ENCODE measurements around the gene MFAP3L. TPM values are rescaled to one million over a fixed set of nuclear protein-coding genes. Genes with fewer than 3 reads are reported as not detected.

MFAP3L gene
- total and polyA plus RNA-seq, 2 donors (not counting 3 experiments of a cell fraction or from before 2014, with no cell fraction given): 0.22 to 0.23 TPM

DNA sequence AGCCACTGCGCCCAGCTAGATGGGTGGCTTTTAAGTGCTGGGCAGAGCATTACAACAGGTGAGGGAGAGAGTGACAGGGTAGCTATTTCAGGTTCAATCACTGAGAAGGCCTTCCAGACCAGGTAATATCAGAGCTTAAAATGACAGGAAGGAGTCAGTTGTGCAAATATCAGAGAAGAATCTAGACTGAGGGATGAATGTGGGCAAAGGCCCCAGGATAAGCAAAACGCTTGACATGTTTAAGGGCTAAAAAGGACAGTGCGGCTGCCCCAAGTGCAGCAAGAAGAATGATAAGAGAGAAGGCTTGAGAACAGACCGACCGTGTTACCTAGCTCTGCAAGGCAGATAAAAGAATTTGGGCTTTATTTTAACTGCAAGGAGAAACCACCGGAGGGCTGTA lies 45.0 kb upstream of the MFAP3L start:
- Histone ChIP-seq H3K4me3 (replicated peaks in 1 of 3; ENCODE audit: insufficient read depth in 1 of 3, low read depth in 1 of 3, low read length in 3 of 3) (no peak overlapping the region), H3K4me2 (ENCODE audit: insufficient read depth, low read length) (no peak overlapping the region), H3K9me3 (replicated peaks; ENCODE audit: control insufficient read depth, insufficient read depth, low read length) (no peaks in the 10 kb centered on the region), H4K20me1 (replicated peaks; ENCODE audit: control insufficient read depth, extremely low read depth, insufficient read depth, low read length) (no peaks in the 10 kb centered on the region), H3K9me1 (replicated peaks; ENCODE audit: control insufficient read depth, extremely low read depth, insufficient read depth, low read length) (no peaks in the 10 kb centered on the region), H3K79me2 (ENCODE audit: control insufficient read depth, insufficient read depth, low read length) (no peaks in the 10 kb centered on the region), H3K9ac (replicated peaks; ENCODE audit: extremely low read depth, insufficient read depth, low read length) (no peak overlapping the region), H3K36me3 (ENCODE audit: control insufficient read depth in 2 of 2, extremely low read depth in 1 of 2, insufficient read depth in 2 of 2, low read length in 2 of 2) (no peaks in the 10 kb centered on the region), H2AFZ (ENCODE audit: low read depth, low read length) (no peak overlapping the region), H3K27ac (ENCODE audit: insufficient read depth, low read depth, low read length) (no peak overlapping the region), H3K27me3 (ENCODE audit: control insufficient read depth in 2 of 2, insufficient read depth in 2 of 2, low read length in 2 of 2) (no peaks in the 10 kb centered on the region), H3K4me1 (ENCODE audit: control insufficient read depth, extremely low read depth, insufficient read depth, low read length) (no peaks in the 10 kb centered on the region)
- no TSS peak for BruUV-seq (replicated peaks)
- FAIRE-seq (no peak), DNase-seq (ENCODE audit: low read depth, low spot score) (no peak)
- ChIA-PET POLR2A (no interaction called here), CTCF (no interaction called here)
- dilution Hi-C loops (cut with MboI; ENCODE audit: extremely low pct_ligation_motif_present, low sequenced_read_pairs): no loop called here
- intact Hi-C loops (cut with micrococcal nuclease): no loop called here
- TF ChIP-seq POLR2A (IDR thresholded peaks at IDR 0.05; ENCODE audit: low read depth, low read length) (no peak), FOS (IDR thresholded peaks at IDR 0.05; ENCODE audit: borderline replicate concordance, insufficient read depth, low read length) (no peak), POLR2AphosphoS5 (IDR thresholded peaks at IDR 0.05; ENCODE audit: insufficient read depth, low read depth, low read length) (no peak)

GRCh38 chr4:170068438-170069128 lies 42.4 kb upstream of the MFAP3L start:
- intact Hi-C loops (cut with micrococcal nuclease) (no loop called here), dilution Hi-C loops (cut with MboI; ENCODE audit: extremely low pct_ligation_motif_present, low sequenced_read_pairs) (no loop called here)
- FAIRE-seq (no peak), DNase-seq (ENCODE audit: low read depth, low spot score) (no peak)
- H3K79me2 ChIP-seq (ENCODE audit: control insufficient read depth, insufficient read depth, low read length): no peaks in the 10 kb centered on the region
- no peak overlapping the region for H3K4me3 ChIP-seq (replicated peaks in 1 of 3; ENCODE audit: insufficient read depth in 1 of 3, low read depth in 1 of 3, low read length in 3 of 3)
- ChIA-PET CTCF (interaction anchor here (1.4 kb wide), 1 partner anchor 21 kb away, joined by 5 read pairs; no protein-coding TSS in a partner anchor), POLR2A (no interaction called here)
- H3K9me1 ChIP-seq (replicated peaks; ENCODE audit: control insufficient read depth, extremely low read depth, insufficient read depth, low read length): no peaks in the 10 kb centered on the region
- H3K36me3 ChIP-seq (ENCODE audit: control insufficient read depth in 2 of 2, extremely low read depth in 1 of 2, insufficient read depth in 2 of 2, low read length in 2 of 2): no peaks in the 10 kb centered on the region
- no peak overlapping the region for H3K4me2 ChIP-seq (ENCODE audit: insufficient read depth, low read length)
- H3K9ac ChIP-seq (replicated peaks; ENCODE audit: extremely low read depth, insufficient read depth, low read length): no peak overlapping the region
- no peaks in the 10 kb centered on the region for H3K9me3 ChIP-seq (replicated peaks; ENCODE audit: control insufficient read depth, insufficient read depth, low read length)
- BruUV-seq (replicated peaks): no TSS peak
- no peak overlapping the region for H2AFZ ChIP-seq (ENCODE audit: low read depth, low read length)
- no peaks in the 10 kb centered on the region for H4K20me1 ChIP-seq (replicated peaks; ENCODE audit: control insufficient read depth, extremely low read depth, insufficient read depth, low read length)
- no peak overlapping the region for H3K27ac ChIP-seq (ENCODE audit: insufficient read depth, low read depth, low read length)
- no peaks in the 10 kb centered on the region for H3K4me1 ChIP-seq (ENCODE audit: control insufficient read depth, extremely low read depth, insufficient read depth, low read length)
- no peaks in the 10 kb centered on the region for H3K27me3 ChIP-seq (ENCODE audit: control insufficient read depth in 2 of 2, insufficient read depth in 2 of 2, low read length in 2 of 2)
- TF ChIP-seq, protein P1, sequence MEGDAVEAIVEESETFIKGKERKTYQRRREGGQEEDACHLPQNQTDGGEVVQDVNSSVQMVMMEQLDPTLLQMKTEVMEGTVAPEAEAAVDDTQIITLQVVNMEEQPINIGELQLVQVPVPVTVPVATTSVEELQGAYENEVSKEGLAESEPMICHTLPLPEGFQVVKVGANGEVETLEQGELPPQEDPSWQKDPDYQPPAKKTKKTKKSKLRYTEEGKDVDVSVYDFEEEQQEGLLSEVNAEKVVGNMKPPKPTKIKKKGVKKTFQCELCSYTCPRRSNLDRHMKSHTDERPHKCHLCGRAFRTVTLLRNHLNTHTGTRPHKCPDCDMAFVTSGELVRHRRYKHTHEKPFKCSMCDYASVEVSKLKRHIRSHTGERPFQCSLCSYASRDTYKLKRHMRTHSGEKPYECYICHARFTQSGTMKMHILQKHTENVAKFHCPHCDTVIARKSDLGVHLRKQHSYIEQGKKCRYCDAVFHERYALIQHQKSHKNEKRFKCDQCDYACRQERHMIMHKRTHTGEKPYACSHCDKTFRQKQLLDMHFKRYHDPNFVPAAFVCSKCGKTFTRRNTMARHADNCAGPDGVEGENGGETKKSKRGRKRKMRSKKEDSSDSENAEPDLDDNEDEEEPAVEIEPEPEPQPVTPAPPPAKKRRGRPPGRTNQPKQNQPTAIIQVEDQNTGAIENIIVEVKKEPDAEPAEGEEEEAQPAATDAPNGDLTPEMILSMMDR (IDR thresholded peaks at IDR 0.05; ENCODE audit: extremely low read depth in 1 of 2, insufficient read depth in 1 of 2, low read depth in 1 of 2, low read length in 2 of 2): no peak
- TF ChIP-seq POLR2A (IDR thresholded peaks at IDR 0.05; ENCODE audit: low read depth, low read length) (no peak), EZH2 (IDR thresholded peaks at IDR 0.05; ENCODE audit: borderline replicate concordance, low read depth, low read length, severe bottlenecking) (no peak)

Data from endothelial cell of umbilical vein (primary cell).